GM19395 (cell line): ENCODE measurements around the gene COL5A3.
"Not testable (repeated sequence)": the region's sequence is repeated elsewhere in the genome, so short reads cannot be mapped to it uniquely, and the experiment has no call there.

Source experiments
- ATAC-seq: cut with Tn5 transposase; IDR thresholded peaks from one replicate; pipeline ENCODE4 v1.9.1; 2021; ENCODE audit warnings: mild to moderate bottlenecking, moderate library complexity; ENCODE audit not compliant: unreplicated experiment

The COL5A3 gene

DNA sequence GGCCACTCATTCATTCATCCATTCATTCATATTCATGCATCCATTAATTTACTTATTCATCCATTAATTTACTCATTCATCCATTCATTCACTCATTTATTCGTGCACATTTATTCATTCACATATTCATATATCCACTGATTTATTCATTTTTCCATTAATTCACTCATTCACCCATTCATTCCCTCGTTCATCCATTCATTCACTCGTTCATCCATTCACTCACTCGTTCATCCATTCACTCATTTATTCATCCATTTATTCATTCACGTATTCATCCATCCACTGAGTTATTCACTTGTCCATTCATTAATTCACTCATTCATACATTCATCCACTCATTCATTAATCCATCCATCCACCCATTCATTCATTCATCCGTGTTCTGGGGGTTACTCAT, 38.2 kb downstream of the COL5A3 start:
- no peak for ATAC-seq

DNA sequence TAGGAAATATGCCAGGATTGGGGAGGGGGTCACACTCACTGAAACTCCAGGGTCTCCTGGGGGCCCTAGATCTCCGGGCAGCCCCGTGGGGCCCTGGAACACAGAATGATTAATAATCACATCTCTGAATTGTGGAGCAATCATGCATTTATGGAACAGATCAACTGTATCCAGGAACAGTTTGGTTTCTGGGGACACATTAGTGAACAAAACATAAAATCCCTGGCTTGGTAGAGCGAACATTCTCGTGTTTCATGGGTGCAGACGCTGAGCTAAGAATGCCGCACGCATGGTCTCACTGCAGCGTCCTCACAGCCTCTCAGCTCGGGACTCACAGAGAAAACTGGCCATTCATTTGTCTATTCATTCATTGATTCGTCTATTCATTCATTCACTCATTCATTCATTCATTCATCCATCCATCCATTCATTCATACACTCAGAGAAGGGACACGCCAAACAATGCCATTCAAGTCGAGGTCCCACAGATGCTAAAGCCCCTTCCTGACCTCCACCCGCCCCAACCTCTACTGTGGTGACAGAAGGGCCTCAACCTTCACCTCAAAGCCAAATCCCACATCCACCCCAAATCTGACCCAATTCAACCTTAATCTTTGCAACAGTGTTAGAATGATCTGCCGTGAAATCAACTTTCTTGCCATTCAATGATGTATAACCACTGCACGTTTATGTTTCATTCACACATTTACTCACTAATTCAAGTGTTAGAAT, 39.0 kb downstream of the COL5A3 start:
- ATAC-seq = no peak

DNA sequence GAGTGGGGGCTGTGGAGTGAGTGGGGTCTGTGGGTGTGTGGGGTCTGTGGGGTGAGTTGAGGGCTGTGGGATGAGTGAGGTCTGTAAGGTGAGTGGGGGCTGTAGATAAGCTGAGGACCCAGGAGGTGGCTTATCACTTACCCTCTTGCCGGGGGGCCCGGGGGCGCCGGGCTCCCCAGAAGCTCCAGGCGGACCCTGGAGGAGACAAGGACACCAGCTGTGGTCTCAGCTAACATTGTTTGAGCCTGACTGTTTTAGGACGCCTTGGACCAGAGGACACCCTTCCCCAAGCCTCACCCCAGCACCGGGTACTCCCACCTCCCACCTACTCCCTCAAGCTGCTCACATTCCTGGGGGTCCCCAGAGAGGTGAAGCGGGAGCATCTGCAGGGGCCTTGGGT, 39.8 kb downstream of the COL5A3 start:
- ATAC-seq = no peak

DNA sequence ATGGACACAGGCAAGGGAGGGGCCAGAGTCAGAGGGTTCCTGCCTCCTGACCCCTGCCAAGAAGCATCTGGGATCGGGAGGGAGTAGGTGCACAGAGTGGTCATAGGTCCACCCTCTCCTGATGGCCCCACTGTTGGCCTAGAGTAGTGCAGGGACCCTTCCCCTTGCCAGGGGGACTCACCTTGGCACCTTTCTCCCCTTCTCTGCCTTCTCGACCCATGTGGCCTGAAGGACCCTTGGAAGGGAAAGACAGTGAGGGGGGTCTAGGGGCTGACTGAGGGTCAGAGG, 40.7 kb downstream of the COL5A3 start:
- no peak for ATAC-seq

DNA sequence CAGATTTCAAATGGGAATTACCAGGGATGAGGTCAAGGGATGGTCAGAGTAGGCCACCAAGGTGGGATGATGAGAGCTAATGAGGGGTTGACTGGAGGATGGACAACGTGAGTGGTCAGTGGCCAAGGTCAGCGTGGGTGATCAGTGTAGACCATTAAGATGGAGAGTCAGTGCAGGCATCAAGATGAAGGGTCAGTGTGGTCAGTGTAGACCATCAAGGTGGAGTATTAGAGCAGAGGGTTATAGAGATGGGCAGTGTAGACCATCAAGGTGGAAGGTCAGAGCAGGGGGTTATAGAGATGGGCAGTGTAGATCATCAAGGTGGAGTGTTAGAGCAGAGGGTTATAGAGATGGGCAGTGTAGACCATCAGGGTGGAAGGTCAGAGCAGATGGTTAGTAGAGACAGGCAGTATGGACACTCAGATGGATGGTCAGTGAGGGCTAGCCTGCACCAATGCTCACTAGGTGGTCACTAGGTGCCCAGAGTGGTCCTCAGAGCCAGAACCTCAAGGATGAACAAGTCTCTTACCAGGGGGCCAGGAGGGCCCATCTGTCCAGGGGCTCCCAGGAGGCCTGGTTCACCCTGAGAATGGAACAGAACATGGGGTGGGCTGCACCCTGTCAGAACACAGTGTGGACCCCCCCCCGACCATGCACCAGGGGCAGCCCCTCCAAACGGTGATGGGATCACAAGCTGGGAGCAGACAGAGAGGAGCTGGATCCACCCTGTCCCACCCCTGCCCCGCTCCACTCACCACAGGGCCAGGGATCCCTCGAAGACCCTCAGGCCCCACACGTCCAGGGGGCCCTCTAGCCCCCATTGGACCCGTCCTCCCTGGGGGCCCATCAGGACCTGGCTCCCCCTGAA, 41.2 kb downstream of the COL5A3 start:
- ATAC-seq = no peak

DNA sequence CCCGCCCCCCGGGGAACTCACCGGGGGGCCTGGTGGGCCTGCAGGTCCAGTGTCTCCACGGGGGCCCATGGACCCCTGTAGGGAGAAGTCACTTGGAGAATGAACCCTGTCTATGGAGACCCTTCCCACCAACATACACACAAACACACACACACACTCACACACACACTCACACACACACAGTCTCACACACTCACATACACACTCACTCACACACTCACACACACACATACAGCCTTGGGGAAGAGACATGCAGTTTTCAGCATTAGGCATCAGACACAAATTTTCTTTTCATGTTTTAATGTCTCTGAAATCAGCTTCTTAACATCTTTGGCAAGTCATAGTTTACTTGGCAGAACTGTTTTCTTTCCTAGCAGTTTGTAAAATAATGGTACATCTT, 43.0 kb downstream of the COL5A3 start:
- ATAC-seq = no peak

DNA sequence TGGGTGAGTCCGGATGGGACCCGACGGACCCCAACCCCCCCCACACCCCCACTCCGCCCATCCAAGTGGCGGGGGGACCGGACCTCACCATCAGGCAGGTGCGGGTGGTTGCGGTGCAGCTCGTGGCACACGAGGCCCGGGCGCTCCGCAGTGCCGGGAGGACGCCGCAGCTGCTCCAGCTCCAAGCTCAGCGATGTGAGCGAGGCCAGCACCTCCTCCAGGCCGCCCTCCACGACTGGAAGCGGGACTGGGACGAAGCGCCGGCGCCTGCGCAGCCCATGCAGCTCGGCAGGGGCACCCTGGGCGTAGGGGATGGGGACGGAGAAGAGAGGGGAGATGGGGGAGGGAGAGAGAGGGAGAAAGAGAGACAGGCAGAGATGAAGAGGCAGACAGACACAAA, 43.9 kb downstream of the COL5A3 start:
- ATAC-seq = no peak

DNA sequence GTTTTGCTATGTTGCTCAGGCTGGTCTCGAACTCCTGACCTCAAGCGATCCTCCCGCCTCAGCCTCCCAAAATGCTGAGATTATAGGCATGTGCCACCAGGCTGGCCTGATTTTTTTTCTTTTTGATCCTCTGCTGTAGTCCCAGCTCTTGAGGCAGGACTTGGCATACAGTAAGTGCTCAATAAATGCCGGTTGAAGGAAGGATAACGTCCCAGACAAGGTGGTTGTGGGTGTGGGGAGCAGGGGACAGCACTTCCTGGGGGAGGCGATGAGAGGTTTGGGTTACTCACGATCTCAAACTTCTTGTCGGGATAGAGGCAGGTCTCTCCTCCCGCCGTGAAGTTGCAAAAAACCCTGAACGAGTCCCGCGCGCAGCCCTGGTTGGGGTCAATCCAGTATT, 44.3 kb downstream of the COL5A3 start:
- ATAC-seq = no peak

DNA sequence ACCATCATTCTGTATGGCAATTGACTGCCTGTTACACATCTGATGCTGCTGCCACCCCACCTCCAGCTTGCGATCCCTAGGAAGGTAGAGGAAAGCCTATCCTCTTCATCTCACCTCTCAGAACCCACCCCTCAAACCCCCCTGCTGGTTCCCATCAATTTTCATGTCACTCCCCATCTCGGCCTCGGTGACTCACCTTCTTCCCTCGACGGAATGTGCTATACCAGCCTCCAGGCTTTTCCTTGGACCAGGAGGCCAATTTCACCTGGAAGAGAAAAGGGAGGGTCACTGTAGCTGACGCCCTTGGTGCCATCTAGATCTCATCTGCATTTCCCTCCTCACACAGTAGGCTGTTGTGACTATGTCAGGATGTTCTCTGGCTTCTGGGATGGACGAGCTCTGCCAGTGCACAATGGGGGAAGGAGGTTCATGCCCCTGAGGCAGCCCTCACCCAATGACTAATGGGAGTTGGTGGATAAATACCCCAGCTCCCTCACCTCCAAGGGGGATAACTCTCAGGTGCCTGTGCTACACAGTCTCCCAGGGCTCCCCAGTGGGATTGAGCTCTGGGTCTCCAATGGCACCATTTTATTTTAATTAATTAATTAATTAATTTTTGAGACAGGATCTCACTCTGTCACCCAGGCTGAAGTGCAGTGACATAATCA, 47.5 kb downstream of the COL5A3 start:
- ATAC-seq = no peak

DNA sequence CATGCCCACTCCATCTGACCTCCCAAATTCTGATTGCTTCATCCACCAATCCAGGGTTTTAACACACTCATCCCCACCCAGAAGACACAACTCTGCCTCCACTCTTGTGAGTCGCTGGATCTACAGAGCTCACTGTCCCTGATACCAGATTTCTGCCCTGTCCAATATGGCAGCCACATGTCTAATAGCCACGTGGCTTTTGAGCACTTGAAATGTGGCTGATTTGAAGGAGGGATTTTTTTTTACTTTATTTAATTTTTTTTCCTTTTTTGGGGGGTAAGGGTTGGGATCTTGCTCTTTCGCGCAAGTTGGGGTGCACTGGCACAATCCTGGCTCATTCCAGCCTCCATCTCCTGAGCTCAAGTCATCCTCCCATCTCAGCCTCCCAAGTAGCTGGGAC, 49.2 kb downstream of the COL5A3 start:
- ATAC-seq = no peak

DNA sequence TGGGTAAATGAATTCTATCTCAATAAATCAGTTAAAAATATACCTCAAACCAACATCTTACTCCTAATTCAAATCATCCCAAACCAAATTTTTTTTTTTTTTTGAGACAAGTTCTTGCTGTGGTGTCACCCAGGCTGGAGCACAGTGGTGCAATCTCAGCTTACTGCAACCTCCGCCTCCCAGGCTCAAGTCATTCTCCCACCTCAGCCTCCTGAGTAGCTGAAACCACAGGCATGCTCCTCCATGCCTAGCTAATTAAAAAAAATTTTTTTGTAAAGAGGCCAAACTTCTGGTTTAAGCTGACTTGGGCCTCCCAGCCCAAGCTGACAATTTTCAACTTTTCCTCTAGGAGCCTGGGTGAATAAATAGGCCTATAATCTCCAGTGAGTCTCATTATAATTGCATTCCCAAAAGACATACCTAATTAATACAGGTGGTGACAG, 51.9 kb downstream of the COL5A3 start:
- no peak for ATAC-seq

DNA sequence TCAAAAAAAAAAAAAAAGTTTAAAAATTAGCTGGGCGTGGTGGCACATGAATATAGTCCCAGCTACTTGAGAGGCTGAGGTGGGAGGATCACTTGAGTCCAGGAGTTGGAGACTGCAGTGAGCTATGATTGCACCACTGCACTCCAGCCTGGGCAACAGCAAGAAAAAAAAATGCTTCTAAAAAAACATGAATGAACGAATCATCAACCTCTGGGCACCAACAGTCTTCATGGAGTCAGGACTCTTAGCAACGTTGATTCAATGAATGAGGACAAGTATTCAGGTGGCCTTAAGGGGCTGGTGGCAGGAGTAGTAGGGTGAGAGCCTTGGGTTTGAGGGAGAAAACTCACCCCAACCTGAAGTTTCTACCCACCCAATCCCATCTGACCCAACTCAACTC, 53.3 kb downstream of the COL5A3 start:
- no peak for ATAC-seq

DNA sequence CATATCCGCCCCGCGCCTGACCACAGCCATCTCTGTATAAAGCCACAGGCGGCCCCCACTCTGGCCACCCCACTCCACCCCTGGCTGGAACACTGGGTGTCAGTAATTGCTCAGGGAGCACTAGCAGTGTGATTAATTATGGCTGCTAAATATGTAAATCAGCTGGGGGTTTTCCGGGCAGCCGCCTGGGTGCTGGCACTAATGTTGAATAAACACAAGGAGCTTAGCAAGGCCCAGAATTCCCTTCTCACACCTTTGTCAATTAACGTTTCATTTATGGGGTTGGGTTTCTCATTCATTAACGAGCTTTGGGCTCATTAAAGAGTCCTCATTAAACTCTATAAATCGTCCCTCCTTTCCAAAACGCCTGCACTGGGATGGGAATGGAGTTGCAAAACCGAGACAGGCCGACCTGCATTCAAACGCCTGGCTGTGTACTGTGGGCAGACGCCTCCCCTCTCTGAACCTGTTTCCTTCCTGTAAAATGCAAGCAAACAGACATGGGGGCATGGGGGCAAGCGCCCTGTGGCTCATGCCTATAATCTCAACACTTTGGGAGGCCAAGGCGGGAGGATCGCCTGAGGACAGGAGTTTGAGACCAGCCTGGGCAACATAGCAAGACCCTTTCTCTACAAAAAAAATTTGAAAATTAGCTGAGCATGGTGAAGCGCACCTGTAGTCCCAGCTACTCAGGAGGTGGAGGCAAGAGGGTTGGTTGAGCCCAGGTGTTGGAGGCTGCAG, 56.3 kb downstream of the COL5A3 start:
- ATAC-seq = no peak

DNA sequence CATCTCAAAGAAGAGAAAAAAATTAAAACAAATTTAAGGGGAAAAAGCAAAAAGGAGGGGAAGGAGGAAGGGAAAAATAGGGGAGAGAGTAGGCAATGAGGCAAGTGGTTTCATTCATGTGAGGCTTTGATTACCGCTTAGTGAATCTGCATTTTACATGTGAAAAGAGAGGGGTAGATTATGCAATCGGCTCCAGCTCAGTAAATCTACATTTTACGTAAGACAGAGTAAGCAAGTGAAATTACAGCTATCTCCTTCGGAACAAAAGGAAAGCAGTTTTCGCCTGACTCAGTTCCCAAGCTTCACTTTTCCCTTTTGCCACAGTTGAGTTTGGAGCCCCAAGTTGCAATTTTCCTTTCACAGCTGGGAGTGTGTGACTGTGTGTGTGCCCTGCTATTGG, 58.0 kb downstream of the COL5A3 start:
- no peak for ATAC-seq

DNA sequence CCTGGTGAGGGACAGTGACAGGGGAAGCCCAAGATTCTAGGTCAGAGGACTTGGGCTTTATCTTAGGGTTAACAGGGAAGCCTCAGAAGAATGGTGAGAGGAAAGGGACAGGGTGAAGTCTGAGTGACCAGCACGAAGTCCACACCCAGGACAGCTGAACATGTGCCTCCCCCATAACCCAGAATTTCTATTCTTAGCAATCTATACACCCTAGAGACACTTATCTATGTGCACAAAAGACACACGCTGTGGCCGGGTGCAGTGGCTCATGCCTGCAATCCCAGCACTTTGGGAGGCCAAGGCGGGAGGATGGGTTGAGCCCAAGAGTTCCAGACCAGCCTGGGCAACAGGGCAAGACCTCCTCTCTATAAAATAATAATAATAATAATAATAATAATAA, 62.9 kb downstream of the COL5A3 start:
- no peak for ATAC-seq

DNA sequence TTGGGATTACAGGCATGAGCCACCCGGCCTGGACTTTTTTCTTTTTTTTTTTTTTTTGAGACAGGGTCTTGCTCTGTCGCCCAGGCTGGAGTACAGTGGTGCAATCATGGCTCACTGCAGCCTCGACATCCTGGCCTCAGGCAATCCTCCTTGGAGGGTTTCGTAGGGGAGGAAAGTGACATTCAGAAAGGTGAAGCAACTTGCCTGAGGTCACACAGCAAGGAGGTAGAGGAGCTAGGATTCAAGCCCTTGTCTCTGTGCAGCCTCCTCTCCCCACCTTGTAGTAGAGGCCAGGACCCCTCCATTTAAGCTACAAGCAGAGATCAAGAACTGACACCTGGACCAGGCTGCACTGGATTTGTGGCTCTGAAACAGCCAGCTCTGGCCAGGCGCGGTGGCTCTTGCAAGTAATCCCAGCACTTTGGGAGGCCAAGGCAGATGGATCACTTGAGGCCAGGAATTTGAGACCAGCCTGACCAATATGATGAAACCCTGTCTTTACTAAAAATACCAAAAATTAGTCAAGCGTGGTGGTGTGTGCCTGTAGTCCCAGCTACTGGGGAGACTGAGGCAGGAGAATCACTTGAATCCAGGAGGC, 63.7 kb downstream of the COL5A3 start:
- ATAC-seq = not testable (repeated sequence)

DNA sequence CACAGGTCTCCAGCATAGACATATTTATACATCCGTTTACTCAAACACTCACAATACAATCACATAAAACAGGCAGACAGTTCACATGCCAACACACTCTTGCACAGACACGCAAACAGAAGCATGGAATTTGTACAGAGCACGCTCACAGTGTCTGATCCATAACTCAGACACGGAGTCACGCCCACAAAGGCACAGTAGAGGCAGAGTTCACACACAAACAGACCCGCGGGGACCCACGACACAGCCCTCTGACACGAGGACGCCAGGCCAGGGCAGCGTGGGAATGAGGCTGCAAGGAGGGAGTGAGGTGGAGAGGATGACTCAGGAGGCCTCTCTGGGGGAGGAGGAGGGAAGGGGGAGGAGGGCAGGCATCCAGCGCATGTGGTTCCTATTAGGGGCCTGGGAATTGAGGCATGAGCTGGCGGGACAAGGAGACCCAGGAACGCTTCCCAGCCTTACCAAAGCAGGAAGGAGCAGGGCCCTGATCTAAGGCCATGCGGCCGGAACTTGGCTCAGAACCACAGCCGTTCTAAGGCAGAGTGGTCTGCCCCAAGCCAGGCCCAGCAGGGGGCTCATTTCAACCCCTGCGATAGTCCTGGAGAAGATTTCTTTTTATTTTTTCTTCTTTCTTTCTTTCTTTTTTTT, 64.9 kb downstream of the COL5A3 start:
- no peak for ATAC-seq

DNA sequence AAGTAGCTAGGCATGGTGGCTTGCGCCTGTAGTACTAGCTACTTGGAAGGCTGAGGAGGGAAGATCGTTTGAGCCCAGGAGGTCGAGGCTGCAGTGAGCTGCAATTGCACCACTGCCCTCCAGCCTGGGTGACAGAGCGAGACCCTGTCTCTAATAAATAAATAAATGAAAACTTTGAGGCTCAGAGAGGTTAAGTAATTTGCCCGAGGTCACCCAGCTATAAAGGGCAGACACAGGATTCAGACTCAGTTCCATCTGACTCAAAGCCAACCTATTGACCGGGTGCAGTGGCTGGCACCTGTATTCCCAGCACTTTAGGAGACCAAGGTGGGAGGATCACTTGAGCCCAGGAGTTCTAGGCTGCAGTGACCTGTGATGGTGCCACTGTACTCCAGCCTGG, 66.6 kb downstream of the COL5A3 start:
- no peak for ATAC-seq

DNA sequence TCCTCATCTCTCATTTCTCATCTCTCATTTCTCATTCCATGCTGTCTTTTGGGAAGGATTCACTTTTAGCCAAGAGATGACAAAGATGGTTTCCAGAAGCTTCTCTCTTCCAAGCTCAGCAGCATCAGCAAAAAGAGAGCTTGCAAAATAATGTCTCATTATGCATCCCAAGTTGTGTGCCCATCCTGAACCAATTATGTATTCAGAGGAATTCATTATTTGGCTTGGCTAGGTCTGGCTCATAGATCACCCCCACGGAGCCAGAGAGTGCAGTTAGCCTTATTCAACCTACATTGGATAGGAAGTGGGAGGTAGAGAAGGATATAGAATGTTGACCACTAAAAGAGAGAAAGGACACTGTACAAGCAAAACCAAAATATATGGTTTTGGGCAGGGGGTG, 68.6 kb downstream of the COL5A3 start:
- no peak for ATAC-seq

DNA sequence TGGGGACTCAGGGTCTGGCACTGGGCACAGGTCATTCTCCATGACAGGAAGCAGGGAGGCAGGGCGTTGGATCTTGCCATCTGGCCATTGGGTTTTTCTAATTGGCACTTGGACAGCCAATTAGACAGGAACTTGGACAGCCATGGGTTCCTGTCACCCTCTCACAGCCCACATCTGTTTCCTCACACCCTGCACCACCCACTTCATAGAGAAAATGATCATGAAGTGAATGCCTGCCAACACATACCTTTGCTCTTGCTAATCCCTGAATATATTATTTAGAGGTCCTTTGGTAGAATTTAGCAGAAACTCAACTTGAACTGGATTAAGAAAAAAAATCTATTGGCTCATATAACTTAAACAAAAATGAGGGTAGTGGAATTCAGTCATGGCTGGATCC, 69.1 kb downstream of the COL5A3 start:
- ATAC-seq = no peak
